Posterior cingulate gyrus (tissue), 11 donors: ENCODE results near the gene S100A5.
A peak's percentile ranks its signal among the peaks of the same experiment; 100 is the strongest.
"Not testable (repeated sequence)": the region's sequence is repeated elsewhere in the genome, so short reads cannot be mapped to it uniquely, and the experiment has no call there.

ENCODE experiments used
- DNase-seq, 10 donors: peaks; one replicate each; pipeline versions ENCODE4 v3.0.0 to v3.0.0-alpha.2; 2020 to 2021; ENCODE audit warnings: mixed read lengths in 3 of 10
- intact Hi-C: fragments of 100-400 bp; cut with DNase I; formaldehyde crosslinking; loops from one replicate; pipeline ENCODE4 v1.15.1; 2023

The S100A5 gene

GRCh38 chr1:153540394-153541361 lies at the start of gene S100A5:
Gene S100A5 (minus strand): TSS chr1:153540934. CDS start chr1:153540191, 743 bp downstream.
- peak in 3 of 10 donors; percentile 37 to 82 (median 77) for DNase-seq
- intact Hi-C loops, result no loop called here

- DNase-seq, result no peak
- intact Hi-C loops, result no loop called here
These were observed 47.7 kb upstream of the S100A5 start for GRCh38 chr1:153588482-153588881.

DNA sequence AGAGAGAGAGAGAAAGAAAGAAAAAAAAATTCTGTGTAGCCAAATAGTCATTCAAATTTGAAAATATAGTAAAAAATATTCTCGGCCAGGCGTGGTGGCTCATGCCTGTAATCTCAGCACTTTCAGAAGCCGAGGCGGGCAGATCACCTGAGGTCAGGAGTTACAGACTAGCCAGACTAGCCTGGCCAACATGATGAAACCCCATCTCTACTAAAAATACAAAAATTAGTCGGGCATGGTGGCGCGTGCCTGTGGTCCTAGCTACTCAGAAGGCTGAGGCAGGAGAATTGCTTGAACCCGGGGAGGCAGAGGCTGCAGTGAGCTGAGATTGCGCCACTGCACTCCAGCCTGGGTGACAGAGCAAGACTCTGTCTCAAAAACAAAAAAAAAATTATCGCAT lies 47.3 kb upstream of the S100A5 start:
- DNase-seq, result peak in 1 of 10 donors; percentile 18
- intact Hi-C loops, result not testable (repeated sequence)

GRCh38 chr1:153587314-153587713 lies 46.6 kb upstream of the S100A5 start:
- intact Hi-C loops, result no loop called here

GRCh38 chr1:153586347-153586746 lies 45.6 kb upstream of the S100A5 start:
- no peak for DNase-seq
- intact Hi-C loops, result no loop called here

More at GRCh38 chr1:153587314-153587713, 46.6 kb upstream of the S100A5 start:
- peak in 1 of 10 donors; percentile 44 for DNase-seq

GRCh38 chr1:153585006-153585405 lies 44.3 kb upstream of the S100A5 start:
- no peak for DNase-seq
- intact Hi-C loops, result no loop called here

GRCh38 chr1:153583976-153584375 lies 43.2 kb upstream of the S100A5 start:
- intact Hi-C loops, result no loop called here
- no peak for DNase-seq

DNA sequence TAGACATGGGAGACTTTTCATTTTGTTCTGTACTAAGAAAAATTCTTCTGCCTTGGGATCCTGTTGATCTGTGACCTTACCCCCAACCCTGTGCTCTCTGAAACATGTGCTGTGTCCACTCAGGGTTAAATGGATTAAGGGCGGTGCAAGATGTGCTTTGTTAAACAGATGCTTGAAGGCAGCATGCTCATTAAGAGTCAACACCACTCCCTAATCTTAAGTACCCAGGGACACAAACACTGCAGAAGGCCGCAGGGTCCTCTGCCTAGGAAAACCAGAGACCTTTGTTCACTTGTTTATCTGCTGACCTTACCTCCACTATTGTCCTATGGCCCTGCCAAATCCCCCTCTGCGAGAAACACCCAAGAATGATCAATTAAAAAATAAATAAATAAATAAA lies 42.8 kb upstream of the S100A5 start:
- intact Hi-C loops, result not testable (repeated sequence)
- peak in 1 of 10 donors; percentile 15 for DNase-seq

- intact Hi-C loops, result not testable (repeated sequence)
- DNase-seq, result peak in 1 of 10 donors; percentile 81
These were observed 42.1 kb upstream of the S100A5 start for GRCh38 chr1:153582836-153583235.

DNA sequence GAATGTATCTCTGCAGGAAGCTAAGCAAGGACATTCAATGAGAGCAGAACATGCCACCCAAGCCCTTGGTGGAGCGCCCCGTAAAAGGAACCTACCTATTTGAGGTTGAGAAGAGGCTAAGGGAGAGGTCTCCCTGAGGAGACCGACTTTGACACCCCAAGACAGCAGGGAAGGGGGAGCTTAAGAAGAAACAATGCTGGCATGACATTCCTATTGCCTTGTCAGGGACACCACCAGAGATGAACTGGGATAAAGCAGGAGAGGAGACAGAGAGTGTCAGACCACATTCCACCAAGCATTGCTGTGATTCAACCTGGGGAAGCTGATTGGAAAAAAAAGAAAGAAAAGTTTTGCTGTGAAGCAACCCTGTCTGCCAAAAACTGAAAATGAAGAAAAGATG lies 38.2 kb upstream of the S100A5 start:
- intact Hi-C loops, result no loop called here
- peak in 1 of 10 donors; percentile 43 for DNase-seq

- no peak for DNase-seq
- intact Hi-C loops, result no loop called here
These were observed 37.8 kb upstream of the S100A5 start for GRCh38 chr1:153578490-153578889.

GRCh38 chr1:153577624-153578051 lies 36.9 kb upstream of the S100A5 start:
- peak in 2 of 10 donors; percentile 40 to 81 for DNase-seq
- intact Hi-C loops, result no loop called here

DNA sequence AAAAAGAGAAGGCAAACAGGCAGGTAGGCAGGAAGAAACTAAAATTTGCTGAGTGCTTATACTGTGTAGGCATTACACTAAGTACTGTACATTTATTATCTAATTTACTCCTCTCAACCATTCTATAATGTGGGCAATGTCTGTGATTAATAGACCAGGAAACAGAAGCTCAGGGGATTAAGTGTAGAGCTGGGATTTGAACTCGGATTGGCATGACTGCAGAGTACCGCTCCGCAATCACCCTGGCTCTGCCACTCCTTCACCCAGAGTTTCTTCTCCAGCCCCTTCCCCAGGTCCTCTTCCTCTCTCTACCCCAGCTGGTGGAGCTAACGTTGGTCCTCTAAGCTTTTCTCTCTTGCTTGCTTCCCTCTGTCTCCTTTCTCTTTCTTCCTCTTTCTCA lies 36.4 kb upstream of the S100A5 start:
- intact Hi-C loops, result no loop called here
- DNase-seq, result no peak

DNA sequence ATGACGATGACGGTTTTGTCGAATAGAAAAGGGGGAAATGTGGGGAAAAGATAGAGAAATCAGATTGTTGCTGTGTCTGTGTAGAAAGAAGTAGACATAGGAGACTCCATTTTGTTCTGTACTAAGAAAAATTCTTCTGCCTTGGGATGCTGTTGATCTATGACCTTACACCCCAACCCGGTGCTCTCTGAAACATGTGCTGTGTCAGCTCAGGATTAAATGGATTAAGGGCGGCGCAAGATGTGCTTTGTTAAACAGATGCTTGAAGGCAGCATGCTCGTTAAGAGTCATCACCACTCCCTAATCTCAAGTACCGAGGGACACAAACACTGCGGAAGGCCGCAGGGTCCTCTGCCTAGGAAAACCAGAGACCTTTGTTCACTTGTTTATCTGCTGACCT lies 34.8 kb upstream of the S100A5 start:
- DNase-seq, intact Hi-C loops: not testable (repeated sequence)

- DNase-seq, result peak in 1 of 10 donors; percentile 77
- intact Hi-C loops, result not testable (repeated sequence)
These were observed 34.4 kb upstream of the S100A5 start for GRCh38 chr1:153575081-153575491.

GRCh38 chr1:153573351-153573750 lies 32.6 kb upstream of the S100A5 start:
- no peak for DNase-seq
- intact Hi-C loops, result loop anchor here (2.0 to 5.0 kb wide), 4 partner anchors 54 to 174 kb away; partner anchors contain the start of genes ILF2, S100A1, S100A13 and SNAPIN

DNA sequence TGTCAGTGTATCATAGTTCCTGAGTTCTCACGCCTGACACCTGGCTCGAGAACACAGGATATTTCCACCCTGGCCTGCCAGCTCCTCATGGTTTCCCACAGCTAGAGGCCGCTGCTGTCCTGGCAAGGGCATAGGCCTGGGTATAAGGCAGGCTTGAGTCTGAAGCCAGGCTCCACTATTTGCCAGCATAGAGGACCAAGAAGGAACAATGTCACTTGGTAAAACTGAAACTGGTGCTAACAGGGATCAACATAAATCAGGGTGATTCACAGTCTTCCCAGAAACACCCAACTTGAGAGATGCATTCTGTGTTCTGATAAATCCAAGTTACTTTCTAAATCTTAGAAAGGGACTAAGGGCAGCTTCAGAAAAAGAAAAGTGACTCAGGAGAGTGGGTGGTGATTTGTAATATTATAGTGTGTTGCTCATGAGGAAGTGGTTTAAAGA lies 31.9 kb upstream of the S100A5 start:
- DNase-seq, result peak; percentile 53 to 96 (median 82)
- intact Hi-C loops, result loop anchor here (2.0 to 5.0 kb wide), 4 partner anchors 55 to 175 kb away; partner anchors contain the start of genes ILF2, S100A1, S100A13 and SNAPIN

GRCh38 chr1:153571706-153572105 lies 31.0 kb upstream of the S100A5 start:
- DNase-seq, result peak in 2 of 10 donors; percentile 23 to 78
- intact Hi-C loops, result loop anchor here (2.0 to 5.0 kb wide), 4 partner anchors 56 to 176 kb away; partner anchors contain the start of genes ILF2, S100A1, S100A13 and SNAPIN

DNA sequence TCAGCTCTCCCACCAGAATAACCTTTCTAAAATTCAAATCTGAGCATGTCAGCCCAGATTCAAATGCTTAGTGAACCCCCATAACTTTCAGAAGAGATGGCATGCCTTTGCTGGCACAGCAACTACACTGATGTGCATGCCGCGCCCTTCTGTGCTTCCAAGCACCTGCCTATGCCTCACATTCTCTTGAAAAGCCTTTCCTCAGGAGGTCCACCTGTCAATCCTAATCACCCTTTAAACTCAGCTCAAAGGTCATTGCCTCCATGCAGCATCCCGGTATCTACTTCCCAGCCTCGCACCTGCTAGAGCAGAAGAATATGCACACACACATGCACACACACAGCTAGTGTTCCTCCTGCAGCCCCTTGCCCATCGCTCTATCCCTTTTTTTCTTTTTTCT lies 30.1 kb upstream of the S100A5 start:
- DNase-seq, result peak in 1 of 10 donors; percentile 14
- intact Hi-C loops, result loop anchor here (5.0 kb wide), 2 partner anchors 56 to 176 kb away; partner anchors contain the start of genes S100A1 and S100A13

DNA sequence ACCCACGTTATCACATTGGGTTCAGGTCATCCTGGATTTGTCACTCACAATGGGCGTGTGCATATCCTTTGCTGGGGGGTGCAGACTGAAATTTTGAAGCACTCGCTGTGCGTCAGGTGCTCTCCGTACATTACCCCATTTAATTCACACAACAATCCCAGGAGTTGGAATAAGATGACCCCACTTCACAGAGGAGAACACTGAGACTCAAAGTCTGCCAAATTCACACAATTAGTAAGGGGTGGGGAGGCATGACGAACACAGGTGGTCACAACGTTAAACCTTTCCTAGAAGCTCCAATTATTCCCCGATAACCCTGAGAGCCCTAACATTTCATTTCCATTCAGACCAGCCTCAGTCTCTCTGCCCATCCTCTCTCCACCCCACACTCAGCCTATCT lies 28.7 kb upstream of the S100A5 start:
- intact Hi-C loops, result loop anchor here (5.0 to 10.0 kb wide), 2 partner anchors 37 to 215 kb away; partner anchors contain the start of gene S100A9
- peak in 1 of 10 donors; percentile 17 for DNase-seq
